GM19438 (cell line): ENCODE measurements around the gene ANKRD13A.
"Not testable (repeated sequence)": the region's sequence is repeated elsewhere in the genome, so short reads cannot be mapped to it uniquely, and the experiment has no call there.

Experiments used
- ATAC-seq: cut with Tn5 transposase; IDR thresholded peaks from one replicate; pipeline ENCODE4 v1.9.1; 2021; ENCODE audit warnings: low read depth; ENCODE audit not compliant: unreplicated experiment

Gene ANKRD13A

DNA sequence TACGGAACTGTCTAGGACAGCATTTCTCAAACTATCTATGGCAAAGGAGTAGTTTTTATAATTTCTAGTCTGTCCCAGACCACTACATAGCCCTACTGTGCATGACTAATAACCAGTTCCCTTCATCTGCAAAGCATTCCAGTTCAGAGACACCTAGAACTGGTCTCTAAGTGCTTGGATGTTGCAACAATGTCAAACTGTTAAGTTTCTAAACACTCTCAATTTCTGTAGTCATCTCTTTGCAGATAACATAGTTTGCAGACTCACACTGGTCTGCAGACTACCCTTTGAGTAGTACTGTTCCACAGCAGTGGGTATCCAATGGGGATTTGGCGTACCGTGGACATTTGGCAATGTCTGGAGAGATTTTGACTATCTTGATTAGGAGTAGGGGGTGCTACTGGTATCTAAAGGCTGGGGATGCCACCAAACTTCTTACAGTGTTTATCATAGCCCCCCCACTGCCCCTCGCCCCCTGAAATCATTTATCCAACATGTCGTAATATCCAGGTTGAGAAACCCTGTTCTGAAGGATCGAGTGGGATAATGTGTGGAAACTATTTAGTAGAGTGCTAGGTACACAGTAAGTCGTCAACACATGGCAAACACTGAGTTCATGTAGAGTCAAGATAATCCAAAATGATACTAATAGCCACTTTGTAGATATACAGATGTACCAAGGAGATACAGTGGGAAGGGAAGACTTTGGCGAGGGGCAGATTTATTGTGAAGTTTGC lies 47.4 kb downstream of the ANKRD13A start:
- no peak for ATAC-seq

DNA sequence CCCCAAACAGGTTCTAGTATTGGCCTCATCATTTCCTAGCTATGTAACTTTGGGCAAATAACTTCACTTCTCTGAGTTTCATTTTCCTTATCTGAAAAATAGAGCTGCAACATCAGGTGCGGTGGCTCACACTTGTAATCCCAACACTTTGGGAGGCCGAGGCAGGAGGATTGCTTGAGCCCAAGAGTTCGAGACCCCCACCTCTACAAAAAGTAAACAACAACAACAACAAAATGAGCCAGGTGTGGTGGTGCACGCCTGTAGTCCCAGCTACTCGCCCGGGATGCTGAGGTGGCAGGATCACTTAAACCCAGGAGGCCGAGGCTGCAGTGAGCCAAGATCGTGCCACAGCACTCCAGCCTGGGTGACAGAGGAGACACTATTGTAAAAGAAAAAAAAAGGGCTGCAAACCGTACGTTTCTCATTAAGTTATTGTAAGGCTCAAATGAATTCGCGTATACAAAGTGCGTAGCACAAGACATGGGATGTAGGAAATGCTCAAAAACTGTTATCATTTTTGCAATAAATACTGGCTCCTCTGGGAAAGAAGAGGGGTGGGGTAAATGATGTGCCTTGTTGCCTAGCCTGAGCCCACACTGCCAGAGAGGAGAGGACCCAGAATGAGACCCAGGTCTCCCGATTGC lies 48.2 kb downstream of the ANKRD13A start:
- no peak for ATAC-seq

DNA sequence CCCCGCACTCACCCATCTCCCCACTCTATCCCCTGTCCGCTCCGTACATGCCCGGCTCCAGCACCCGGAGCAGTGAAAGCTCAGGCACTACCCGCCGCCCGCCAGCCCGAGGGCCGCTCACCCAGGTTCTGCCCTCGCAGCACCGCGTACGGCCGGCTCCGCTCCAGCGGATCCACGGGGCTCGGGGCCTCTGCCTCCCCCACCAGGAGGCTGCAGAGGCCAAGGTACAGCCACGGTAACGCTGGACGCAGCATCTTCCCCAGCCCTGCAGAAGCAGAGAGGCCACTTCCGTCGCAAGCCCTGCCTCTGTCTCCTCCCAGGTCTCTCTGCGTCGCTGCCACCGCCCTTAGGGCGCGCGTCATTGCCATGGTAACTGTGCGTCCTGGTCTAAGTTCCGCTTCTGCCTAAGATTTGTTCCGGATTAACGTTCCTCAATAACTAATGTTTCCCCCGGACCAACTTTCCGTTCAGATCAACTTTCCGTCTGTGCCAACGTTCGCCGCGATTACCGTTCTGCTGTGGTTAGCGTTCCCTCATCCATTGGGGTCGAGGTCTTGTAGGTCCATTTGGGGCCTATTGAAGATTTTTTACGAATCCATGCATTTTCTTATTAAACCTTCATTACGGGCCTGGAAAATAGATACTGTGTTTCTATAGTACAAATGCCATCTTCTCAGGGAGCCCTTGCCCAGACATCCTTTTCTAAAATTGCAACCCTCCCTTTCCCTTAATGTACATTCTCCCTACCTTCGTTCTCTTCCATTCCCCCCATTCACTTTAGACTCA lies 49.2 kb downstream of the ANKRD13A start, which contains the start of gene C12orf76:
Gene C12orf76, minus strand, starts transcription at position 281 of the 786 bp plus-strand sequence. Its CDS starts 27 bp downstream, at position 254.
- ATAC-seq, result peak; percentile 99

DNA sequence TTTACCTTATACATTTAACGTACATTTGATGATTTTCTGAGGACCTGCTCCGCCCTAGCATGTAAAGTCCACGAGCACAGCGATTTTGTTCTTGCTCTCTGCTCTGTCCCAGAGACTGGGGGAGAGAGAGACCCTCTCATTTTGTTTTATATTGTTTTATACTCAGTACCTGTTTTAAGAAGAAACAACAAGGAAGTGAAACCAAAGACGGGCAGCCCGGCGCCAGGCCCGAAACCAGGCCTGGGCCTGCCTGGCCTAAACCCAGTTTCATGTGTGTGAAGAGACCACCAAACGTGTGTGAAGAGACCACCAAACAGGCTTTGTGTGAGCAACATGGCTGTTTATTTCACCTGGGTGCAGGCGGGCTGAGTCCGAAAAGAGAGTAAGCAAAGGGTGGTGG lies 49.8 kb downstream of the ANKRD13A start:
- not testable (repeated sequence) for ATAC-seq

GRCh38 chr12:110049666-110050065 lies 50.4 kb downstream of the ANKRD13A start:
- not testable (repeated sequence) for ATAC-seq

GRCh38 chr12:110050927-110051326 lies 51.7 kb downstream of the ANKRD13A start:
- no peak for ATAC-seq

DNA sequence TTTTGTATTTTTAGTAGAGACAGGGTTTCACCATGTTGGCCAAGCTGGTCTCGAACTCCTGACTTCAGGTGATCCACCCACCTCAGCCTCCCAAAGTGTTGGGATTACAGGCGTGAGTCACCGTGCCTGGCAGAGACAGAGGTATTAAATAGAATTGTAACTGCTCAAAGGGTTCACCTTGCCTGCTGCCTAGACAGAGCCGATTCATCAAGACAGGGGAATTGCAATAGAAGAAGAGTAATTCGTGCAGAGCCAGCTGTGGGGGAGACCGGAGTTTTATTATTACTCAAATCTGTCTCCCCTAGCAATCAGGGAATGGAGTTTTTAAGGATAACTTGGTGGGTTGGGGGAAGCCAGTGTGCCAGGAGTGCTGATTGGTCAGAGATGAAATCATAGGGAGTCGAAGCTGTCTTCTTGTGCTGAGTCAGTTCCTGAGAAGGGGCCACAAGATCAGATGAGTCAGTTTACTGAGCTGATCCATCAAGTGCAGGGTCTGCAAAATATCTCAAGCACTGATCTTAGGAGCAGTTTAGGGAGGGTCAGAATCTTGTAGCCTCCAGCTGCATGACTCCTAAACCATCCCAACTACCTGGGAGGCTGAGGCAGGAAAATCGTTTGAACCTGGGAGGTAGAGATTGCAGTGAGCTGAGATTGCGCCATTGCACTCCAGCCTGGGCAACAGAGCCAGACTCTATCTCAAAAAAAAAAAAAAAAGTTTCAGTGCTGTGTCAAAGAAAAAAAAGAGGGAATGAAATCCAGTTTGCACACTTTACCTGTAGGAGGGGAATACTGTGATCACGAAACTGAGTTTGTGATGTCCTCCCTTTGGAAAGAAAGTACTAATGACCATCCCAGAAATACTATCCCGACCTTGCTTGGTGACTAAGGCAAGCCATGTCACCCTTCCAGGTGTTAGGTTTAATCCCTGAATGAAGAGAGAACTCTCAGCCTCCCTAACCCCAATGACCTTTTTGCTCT lies 56.4 kb downstream of the ANKRD13A start:
- not testable (repeated sequence) for ATAC-seq

- ATAC-seq, result not testable (repeated sequence)
Measured at GRCh38 chr12:110056643-110057042, 57.4 kb downstream of the ANKRD13A start.

DNA sequence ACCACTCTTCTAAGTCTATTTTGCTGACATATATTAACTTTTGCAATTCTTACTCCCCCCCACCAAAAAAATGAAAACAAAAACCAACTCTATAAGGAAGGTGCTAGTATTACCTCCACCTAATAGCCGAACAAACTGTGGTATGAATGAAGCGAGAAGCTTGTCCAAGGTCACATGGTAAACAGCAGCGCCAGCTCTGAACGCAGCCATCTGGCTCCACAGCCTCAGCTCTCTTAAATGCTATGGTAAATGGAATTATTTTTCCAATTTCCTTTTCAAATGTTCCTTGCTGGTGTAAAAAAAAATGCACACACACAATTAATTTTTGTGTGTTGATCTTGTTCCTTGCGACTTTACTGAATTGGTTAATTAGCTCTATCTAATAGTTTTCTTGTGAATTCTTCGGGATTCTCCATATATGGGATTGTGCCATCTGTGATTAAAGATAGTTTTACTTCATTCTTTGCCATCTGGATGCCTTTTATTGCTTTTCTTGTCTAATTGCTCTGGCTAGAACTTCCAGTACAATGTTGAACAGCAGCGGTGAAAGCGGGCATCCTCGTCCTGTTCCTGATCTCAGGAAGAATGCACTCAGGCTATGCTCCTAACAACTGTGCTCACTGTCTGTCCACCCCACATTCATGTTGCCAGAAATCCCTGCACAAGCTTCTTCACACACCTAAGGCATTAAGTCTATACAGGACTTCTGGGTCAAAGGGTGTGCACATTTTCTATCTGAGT lies 59.8 kb downstream of the ANKRD13A start:
- no peak for ATAC-seq

- no peak for ATAC-seq
Measured at GRCh38 chr12:110059651-110060000, 60.4 kb downstream of the ANKRD13A start.

DNA sequence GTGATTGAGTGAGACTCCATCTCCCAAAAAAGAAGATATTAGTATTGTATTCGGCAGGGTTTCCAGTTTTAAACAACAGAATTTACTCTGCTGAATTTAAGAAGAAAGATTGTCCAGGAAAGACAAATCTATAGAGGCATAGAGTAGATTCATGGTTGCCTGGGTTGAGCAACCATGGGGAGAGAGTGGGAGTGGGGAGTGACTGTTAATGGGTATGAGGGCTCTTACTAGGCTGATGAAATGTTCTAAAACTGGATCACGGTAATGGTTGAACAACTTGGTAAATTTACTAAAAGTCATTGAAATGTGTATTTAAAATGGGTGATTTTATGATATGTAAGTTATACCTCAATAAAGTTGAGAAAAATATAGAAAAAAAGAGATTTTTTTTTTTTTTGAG lies 63.0 kb downstream of the ANKRD13A start:
- no peak for ATAC-seq

DNA sequence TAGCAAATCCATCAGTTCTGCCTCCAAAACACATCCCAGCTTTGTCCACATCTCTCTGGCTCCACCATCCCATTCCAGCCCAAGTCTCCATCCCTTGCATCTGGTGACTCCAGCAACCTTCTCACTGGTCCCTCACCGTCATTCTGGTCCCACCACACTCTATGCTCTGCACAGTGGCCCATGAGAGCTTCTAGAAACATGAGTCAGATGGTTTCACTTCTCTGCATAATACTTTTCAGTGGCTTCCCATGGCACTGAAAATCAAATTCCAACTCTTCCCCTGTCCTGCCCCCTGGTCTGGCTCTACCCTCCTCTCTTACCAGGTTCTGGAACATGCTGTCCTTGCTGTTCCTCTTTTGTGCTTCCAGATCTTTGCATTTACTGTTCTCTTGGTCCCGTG lies 66.3 kb downstream of the ANKRD13A start:
- no peak for ATAC-seq

GRCh38 chr12:110067531-110067930 lies 68.3 kb downstream of the ANKRD13A start:
- ATAC-seq, result no peak

- ATAC-seq, result not testable (repeated sequence)
Measured at GRCh38 chr12:110068115-110068514, 68.9 kb downstream of the ANKRD13A start.

DNA sequence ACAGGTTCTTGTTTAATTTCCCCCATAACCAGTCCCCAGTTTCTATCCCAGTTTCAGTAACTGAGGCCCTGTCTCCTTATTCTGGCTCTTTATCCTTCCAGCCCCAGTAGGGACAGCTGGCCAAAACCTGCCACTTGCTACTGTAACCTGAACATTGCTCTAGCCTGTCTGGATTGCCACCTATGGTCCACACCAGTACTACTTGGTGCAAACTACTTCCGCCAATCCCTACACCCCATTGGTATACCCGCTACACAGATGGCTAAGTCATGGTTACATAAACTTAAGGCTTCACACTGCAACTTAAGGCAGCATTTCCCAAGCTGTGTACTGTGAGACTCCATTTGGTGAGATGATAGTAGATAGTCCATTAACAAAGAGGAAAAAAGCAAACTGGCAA lies 69.4 kb downstream of the ANKRD13A start:
- no peak for ATAC-seq

DNA sequence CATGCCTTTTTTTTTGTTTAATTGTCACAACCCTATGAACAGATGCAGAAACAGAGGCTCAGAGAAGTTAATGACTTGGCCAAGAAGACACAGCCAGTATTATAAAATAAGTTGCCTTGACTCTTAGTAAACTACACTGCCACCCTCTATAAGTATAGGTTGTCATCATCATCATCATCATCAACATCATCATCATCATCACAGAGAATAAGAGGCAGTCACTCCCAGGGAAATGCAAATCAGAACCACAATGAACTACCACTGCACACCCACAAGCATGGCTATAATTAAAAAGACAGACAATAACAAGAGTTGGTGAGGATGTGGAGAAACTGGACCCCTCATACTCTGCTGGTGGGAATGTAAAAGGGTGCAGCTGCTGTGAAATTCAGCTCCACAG lies 72.3 kb downstream of the ANKRD13A start:
- ATAC-seq, result no peak

- no peak for ATAC-seq
Measured at GRCh38 chr12:110071967-110072366, 72.7 kb downstream of the ANKRD13A start.

DNA sequence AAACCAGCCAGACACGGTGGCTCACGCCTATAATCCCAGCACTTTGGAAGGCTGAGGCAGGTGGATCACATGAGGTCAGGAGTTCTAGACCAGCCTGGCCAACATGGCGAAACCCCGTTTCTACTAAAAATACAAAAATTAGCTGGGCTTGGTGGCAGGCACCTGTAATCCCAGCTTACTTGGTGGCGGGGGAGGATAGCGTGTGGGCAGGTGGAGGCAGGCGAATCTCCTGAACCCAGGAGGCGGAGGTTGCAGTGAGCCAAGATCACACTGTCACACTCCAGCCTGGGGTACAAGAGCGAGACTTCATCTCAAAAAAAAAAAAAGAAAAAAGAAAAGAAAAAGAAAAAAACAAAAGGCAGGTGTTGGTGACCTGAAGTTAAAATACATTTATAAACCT lies 73.4 kb downstream of the ANKRD13A start:
- ATAC-seq, result not testable (repeated sequence)

GRCh38 chr12:110073049-110073831 lies 74.0 kb downstream of the ANKRD13A start:
- no peak for ATAC-seq
